Hematopoietic multipotent progenitor cell treated with erythropoietin and hydrocortisone succinate and interleukin-3 and kit ligand, for 8 days (in vitro differentiated cells): ENCODE results near the gene RPS6KC1.
"Not testable (repeated sequence)": the region's sequence is repeated elsewhere in the genome, so short reads cannot be mapped to it uniquely, and the experiment has no call there.

ENCODE experiments used
- DNase-seq: peaks from one replicate; pipeline ENCODE4 v3.0.0-alpha.2; 2015

RPS6KC1 gene

DNA sequence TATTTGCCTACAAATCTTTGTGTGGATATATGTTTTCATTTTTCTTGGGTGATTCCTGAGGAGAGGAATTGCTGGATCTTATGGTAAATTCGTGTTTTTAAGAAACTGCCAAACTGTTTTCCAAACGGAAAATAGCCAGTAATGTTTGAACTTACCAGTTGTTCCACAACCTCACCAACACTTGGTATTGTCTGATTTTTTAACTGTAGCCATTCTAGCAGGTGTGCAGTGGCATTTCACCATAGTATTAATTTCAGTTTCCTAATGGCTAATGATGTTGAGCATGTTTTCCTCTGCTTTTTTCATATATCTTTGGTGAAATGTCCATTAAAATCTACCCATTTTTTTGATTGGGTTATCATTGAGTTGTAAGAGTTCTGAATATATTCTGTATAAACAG, 56.6 kb downstream of the RPS6KC1 start:
- no peak for DNase-seq

GRCh38 chr1:213110349-213111300, 59.6 kb downstream of the RPS6KC1 start:
- DNase-seq = no peak

DNA sequence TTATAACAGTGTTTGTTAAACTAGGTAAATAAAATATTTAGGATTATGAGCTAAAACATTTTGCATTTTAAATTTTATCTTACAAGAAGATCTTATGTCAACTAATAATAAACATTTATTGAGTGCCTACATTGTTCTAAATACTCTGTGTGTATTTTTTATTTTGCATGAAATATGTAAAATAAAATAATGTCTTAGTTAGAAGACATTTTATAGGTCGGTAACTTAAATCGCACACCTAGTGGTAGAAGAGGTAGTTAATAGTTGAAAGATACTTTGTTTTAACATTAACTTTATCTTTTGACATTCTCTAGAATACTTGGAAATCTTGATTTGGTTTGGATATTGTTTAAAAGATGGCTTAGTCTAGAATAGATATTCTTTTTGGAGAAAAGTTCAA, 60.5 kb downstream of the RPS6KC1 start:
- DNase-seq = no peak

DNA sequence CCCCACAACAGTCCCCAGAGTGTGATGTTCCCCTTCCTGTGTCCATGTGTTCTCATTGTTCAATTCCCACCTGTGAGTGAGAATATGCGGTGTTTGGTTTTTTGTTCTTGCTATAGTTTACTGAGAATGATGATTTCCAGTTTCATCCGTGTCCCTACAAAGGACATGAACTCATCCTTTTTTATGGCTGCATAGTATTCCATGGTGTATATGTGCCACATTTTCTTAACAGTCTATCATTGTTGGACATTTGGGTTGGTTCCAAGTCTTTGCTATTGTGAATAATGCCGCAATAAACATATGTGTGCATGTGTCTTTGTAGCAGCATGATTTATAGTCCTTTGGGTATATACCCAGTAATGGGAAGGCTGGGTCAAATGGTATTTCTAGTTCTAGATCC, 61.7 kb downstream of the RPS6KC1 start:
- DNase-seq = not testable (repeated sequence)

DNA sequence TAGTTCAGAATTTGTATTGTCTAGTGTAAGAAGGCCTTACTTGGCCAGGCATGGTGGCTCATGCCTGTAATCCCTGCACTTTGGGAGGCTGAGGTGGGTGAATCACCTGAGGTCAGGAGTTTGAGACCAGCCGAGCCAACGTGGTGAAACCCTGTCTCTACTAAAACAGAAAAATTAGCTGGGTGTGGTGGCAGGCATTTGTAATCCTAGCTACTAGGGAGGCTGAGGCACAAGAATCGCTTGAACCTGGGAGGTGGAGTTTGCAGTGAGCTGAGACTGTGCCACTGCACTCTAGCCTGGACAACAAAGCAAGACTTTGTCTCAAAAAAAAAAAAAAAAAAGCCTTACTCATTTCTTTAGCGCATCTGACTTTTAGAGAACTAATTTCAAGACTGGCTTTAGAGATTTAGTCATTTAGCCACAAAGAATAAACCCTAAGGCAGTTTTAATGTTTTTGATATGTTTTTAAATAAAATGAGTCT, 66.7 kb downstream of the RPS6KC1 start:
- DNase-seq = not testable (repeated sequence)

GRCh38 chr1:213119794-213120193, 68.8 kb downstream of the RPS6KC1 start:
- no peak for DNase-seq

- no peak for DNase-seq
Observed at GRCh38 chr1:213120386-213120785, 69.3 kb downstream of the RPS6KC1 start.

GRCh38 chr1:213120961-213121360, 69.9 kb downstream of the RPS6KC1 start:
- no peak for DNase-seq

DNA sequence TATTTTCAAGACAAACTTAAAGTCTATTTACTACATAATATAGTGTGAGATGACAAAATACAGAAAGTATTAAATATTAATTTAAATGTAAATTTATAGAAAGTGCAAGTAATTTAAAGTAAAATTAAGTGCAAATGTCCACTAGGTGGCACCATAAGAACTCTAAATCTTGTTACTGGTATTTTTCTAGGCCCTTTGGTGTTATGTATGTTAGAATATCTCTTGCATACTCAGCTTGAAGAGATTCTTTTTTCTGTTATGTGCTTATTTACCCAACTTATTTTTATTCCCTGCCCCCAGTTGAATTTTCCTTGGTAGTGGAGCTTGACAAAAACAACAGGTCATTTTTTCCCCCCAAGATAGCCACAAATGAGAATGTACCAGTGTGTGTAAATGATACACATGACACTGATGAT, 71.5 kb downstream of the RPS6KC1 start:
- peak; percentile 71 for DNase-seq

GRCh38 chr1:213123087-213123486, 72.0 kb downstream of the RPS6KC1 start:
- DNase-seq = no peak

GRCh38 chr1:213123536-213123935, 72.5 kb downstream of the RPS6KC1 start:
- DNase-seq = no peak

DNA sequence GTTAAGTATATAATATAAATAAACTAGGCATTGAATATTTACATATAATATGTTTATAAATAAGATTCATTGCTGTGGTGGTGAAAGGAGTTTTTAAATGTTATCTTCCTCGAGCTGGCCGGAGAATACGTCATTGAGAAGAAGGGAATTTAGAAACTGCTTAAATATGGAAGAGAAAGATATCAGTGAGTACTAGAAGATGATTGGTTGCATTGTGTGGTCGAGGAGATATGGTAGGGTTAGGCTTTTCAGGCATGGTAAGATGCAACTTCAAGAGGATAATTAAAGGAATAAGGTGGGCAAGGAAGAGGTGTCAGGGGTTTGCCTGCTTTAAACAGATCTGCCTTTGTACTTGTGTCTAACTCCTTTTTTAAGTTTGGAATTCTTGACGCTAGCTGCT, 73.5 kb downstream of the RPS6KC1 start:
- DNase-seq = peak; percentile 56

GRCh38 chr1:213125643-213126042, 74.6 kb downstream of the RPS6KC1 start:
- DNase-seq = no peak

DNA sequence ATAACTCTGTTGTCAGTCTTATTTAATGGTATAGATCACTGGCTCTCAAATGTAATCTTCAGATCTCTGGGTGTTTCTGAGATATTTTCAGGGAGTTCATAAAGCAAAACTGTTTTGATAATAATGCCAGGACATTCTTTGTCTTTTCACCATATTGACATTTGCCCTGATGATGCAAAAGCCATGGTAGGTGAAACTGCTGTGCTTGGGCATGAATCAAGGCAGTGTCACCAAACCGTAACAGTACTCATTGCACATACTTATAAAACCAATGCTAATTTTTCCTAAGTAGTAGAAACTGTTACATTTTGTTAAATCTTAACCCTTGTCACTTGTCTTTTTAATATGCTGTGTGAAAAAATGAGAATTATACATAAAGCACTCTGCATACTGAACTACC, 76.0 kb downstream of the RPS6KC1 start:
- no peak for DNase-seq

DNA sequence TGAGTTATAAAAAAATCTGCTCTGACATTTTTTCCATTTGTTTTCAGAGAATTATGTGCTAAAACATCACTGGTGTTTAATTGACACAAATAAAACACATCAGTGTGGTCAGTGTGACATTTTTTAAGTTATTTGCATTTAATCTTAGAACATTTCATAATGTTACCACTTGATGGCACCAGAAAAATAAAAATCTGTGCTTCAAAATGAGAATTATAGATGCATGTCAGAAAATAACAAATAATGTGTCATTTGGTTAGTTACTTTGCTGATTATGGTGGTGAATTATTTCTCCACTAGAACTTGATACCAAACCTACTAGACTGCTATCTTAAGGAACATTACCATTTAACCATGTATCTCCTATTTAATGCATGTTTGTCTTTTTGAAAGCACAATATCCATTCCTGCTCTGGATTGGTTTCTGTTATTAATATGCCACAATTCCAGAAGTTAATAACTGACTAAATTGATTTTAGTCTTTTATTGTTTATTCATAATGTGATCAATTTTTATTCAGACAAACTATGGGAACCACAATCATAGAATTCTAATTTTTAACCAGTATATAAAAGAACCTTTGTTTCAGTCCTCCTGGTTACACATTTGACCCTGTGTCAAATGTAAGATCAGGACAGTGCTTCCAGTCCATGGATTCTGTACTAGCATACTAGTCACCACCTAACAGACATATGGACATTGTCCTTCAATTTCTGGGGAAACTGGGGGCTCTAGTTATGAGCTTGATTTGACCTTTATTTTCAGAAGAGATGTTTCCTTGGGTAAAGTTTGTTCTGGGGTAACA, 81.0 kb downstream of the RPS6KC1 start:
- no peak for DNase-seq

DNA sequence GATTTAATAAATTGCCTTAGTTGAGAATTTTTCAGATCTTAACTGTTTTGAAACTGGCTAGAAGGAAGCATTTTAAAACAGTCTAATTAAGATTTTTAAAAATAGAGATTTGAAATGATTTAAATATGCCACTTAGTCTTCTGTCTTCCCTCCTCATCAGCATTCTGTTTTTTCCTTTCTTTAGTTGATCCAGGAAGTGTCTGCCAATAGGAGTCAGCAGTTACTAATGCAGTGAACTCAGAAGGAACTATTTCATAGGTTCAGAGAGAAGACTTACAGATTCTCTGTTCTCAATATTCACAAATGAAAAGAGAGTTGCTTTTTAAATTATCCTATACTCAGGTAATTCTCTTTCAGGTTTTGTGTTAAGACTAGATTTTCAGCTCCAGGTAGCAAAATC, 84.5 kb downstream of the RPS6KC1 start:
- no peak for DNase-seq

GRCh38 chr1:213136190-213136917, 85.3 kb downstream of the RPS6KC1 start:
- DNase-seq = no peak

- no peak for DNase-seq
Observed at GRCh38 chr1:213138391-213138790, 87.3 kb downstream of the RPS6KC1 start.

- peak; percentile 16 for DNase-seq
Observed at GRCh38 chr1:213138892-213139291, 87.9 kb downstream of the RPS6KC1 start.

GRCh38 chr1:213148905-213149304, 97.9 kb downstream of the RPS6KC1 start:
- DNase-seq = no peak

DNA sequence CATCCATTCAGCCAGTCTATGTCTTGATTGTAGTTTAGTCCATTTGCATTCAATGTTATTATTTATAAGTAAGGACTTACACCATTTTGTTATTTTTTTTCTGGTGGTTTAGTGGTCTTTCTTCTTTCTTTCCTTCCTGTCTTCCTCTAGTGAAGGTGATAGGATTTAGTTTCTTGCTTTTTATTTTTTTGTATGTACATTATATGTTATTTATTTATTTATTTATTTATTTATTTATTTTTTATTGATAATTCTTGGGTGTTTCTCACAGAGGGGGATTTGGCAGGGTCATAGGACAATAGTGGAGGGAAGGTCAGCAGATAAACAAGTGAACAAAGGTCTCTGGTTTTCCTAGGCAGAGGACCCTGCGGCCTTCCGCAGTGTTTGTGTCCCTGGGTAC, 99.0 kb downstream of the RPS6KC1 start:
- DNase-seq = not testable (repeated sequence)

DNA sequence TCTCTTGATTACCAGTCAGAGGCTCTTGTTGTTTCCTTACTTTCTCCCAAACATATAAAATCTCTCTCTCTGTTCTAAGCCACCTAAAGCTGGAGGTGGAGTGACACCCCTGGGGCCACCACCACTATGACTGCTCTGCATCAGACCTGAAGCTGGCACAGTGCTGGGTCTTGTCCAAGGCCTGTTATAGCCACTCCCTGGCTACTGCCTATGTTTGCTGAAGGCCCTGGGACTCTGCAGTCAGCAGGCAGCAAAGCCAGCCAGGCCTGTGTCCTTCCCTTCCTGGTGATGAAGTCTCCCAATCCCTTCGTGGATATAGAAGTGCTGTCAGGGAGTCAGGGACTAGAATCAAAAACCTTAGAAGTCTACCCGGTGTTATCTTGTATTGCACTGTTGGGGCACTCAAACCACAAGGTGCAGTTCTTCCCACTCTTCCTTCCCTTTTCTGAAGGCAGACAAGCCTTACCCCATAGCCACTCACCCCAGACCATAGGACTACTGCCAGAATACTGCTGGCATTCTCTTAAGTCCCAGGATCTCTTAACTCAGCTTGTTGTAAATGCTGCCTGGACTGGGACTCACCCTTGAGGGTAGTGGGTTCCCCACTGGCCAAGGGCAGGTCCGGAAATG, 103.1 kb downstream of the RPS6KC1 start:
- peak; percentile 49 for DNase-seq

DNA sequence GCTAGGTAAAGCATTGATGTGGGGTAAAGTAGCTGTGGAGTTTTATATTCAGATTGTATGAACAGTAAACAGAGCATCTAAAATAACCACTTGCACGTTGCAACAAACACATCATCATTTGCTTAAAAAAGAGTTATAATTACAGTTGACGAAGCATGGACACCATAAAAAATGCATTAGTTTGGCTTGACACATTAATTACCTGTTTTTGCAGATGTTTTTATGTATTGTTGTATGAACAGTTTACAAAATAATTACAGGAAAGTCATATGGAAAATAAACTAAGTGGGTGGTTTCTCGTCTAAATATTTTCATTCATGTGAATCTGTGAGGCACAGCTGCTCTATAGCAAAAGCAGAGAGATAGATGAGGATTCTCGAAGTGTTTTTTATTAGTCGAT, 108.3 kb downstream of the RPS6KC1 start:
- no peak for DNase-seq
